Activated naive CD4-positive, alpha-beta T cell treated with anti-CD3 and anti-CD28 coated beads for 36 hours (primary cell): Measurements from ENCODE around the gene HEATR5B. TPM values are rescaled to one million over a fixed set of nuclear protein-coding genes. Genes with fewer than 3 reads are reported as not detected.
A peak's percentile ranks its signal among the peaks of the same experiment; 100 is the strongest.
"Not testable (repeated sequence)": the region's sequence is repeated elsewhere in the genome, so short reads cannot be mapped to it uniquely, and the experiment has no call there.

ENCODE experiments used
- CTCF ChIA-PET: fragments of 350-600 bp; sonication (Branson Sonifier 250); formaldehyde crosslinking; loops from one replicate; lab custom pipeline; 2021; ENCODE audit warnings: antibody characterized with exemption; lab: Charles Lee
- DNase-seq: peaks from one replicate; pipeline ENCODE4 v3.0.0-alpha.2; 2020
- H3K27ac Mint-ChIP-seq: one replicate; pipeline ENCODE4 v1.8.0; 2021; ENCODE audit warnings: mild to moderate bottlenecking, mixed read lengths
- H3K27me3 Mint-ChIP-seq: one replicate; pipeline ENCODE4 v1.8.0; 2021; ENCODE audit warnings: low read depth, mixed read lengths
- H3K36me3 Mint-ChIP-seq: one replicate; pipeline ENCODE4 v1.8.0; 2021; ENCODE audit warnings: low read depth, mixed read lengths
- H3K4me1 Mint-ChIP-seq: one replicate; pipeline ENCODE4 v1.8.0; 2021; ENCODE audit warnings: low read depth, mixed read lengths
- H3K4me3 Mint-ChIP-seq: one replicate; pipeline ENCODE4 v1.8.0; 2021; ENCODE audit warnings: mild to moderate bottlenecking, moderate library complexity, mixed read lengths
- H3K9me3 Mint-ChIP-seq: one replicate; pipeline ENCODE4 v1.8.0; 2021; ENCODE audit warnings: mixed read lengths
- intact Hi-C: fragments of 100-400 bp; cut with micrococcal nuclease; formaldehyde crosslinking; loops from one replicate; pipeline ENCODE4 v1.15.1; 2023
- total RNA-seq, 2 experiments: library from RNA; stranded (reverse); gene quantifications; one replicate each; pipeline ENCODE4 v1.2.3, GENCODE V29; 2021

Gene HEATR5B
- total RNA-seq, 2 experiments from 2014 or later = 15.5 to 15.8 TPM

GRCh38 chr2:37005118-37005868 is 78.9 kb downstream of the HEATR5B start:
- DNase-seq = peak; percentile 54
- Mint-ChIP-seq H3K27ac (peak overlapping the region; percentile 26), H3K9me3 (no peaks in the 10 kb centered on the region), H3K36me3 (peaks cover 4% of the 10 kb centered on the region), H3K27me3 (no peaks in the 10 kb centered on the region), H3K4me1 (peaks cover 10% of the 10 kb centered on the region), H3K4me3 (peak overlapping the region; percentile 23)
- intact Hi-C loops = loop anchor here (1.0 to 5.0 kb wide), 6 partner anchors 39 to 225 kb away; partner anchors contain the start of genes GPATCH11, HEATR5B and STRN
- CTCF ChIA-PET = interaction anchor here (0.6 to 3.4 kb wide), 3 partner anchors 202 to 226 kb away, joined by 3 to 18 read pairs (median 3); no protein-coding TSS in a partner anchor

GRCh38 chr2:37000988-37001556 is 83.1 kb downstream of the HEATR5B start:
- Mint-ChIP-seq H3K27me3 (no peaks in the 10 kb centered on the region), H3K27ac (no peak overlapping the region), H3K9me3 (no peaks in the 10 kb centered on the region), H3K4me1 (peaks cover 10% of the 10 kb centered on the region), H3K4me3 (no peak overlapping the region), H3K36me3 (peaks cover 9% of the 10 kb centered on the region)
- no peak for DNase-seq
- intact Hi-C loops = no loop called here
- CTCF ChIA-PET = interaction anchor here (0.9 kb wide), 1 partner anchor 12 kb away, joined by 3 read pairs; no protein-coding TSS in a partner anchor

- CTCF ChIA-PET = no interaction called here
- H3K4me3 Mint-ChIP-seq = no peak overlapping the region
- H3K4me1 Mint-ChIP-seq = peaks cover 7% of the 10 kb centered on the region
- H3K9me3 Mint-ChIP-seq = no peaks in the 10 kb centered on the region
- H3K27ac Mint-ChIP-seq = no peak overlapping the region
- no peak for DNase-seq
- H3K27me3 Mint-ChIP-seq = no peaks in the 10 kb centered on the region
- H3K36me3 Mint-ChIP-seq = peaks cover 9% of the 10 kb centered on the region
- intact Hi-C loops = no loop called here
Observed at GRCh38 chr2:37000318-37000717, 83.9 kb downstream of the HEATR5B start.

- DNase-seq, CTCF ChIA-PET, H3K9me3 Mint-ChIP-seq, H3K27ac Mint-ChIP-seq, H3K4me1 Mint-ChIP-seq, H3K27me3 Mint-ChIP-seq, H3K36me3 Mint-ChIP-seq, intact Hi-C loops, H3K4me3 Mint-ChIP-seq: not testable (repeated sequence)
Observed at GRCh38 chr2:36999416-36999815, 84.8 kb downstream of the HEATR5B start.

- CTCF ChIA-PET = no interaction called here
- Mint-ChIP-seq H3K36me3 (peaks cover 12% of the 10 kb centered on the region), H3K9me3 (no peaks in the 10 kb centered on the region)
Observed at GRCh38 chr2:36993841-36994620, 90.1 kb downstream of the HEATR5B start.

DNA sequence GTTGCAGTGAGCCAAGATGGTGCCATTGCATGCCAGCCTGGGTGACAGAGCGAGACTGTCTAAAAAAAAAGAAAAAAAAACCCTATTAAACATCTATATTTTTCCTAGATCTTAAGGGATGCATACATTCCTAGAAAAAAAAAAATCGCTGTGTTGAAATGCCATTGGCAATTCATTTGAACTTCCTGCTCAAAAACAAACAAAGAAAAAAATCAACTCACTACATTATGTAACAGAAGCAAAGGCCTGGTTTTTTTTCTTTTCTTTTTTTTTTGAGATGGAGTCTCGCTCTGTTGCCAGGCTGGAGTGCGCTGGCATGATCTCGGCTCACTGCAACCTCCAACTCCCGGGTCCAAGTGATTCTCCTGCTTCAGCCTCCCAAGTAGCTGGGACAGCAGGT is 96.2 kb downstream of the HEATR5B start:
- intact Hi-C loops = no loop called here
- Mint-ChIP-seq H3K4me1 (no peaks in the 10 kb centered on the region), H3K4me3 (no peak overlapping the region), H3K27ac (no peak overlapping the region), H3K9me3 (no peaks in the 10 kb centered on the region), H3K36me3 (peaks cover 8% of the 10 kb centered on the region), H3K27me3 (no peaks in the 10 kb centered on the region)
- DNase-seq = no peak
- CTCF ChIA-PET = interaction anchor here (0.7 kb wide), 1 partner anchor 288 kb away, joined by 4 read pairs; no protein-coding TSS in a partner anchor

More at GRCh38 chr2:36993841-36994620, 90.1 kb downstream of the HEATR5B start:
- intact Hi-C loops = no loop called here
- Mint-ChIP-seq H3K4me1 (no peaks in the 10 kb centered on the region), H3K27ac (no peak overlapping the region), H3K27me3 (no peaks in the 10 kb centered on the region), H3K4me3 (no peak overlapping the region)
- no peak for DNase-seq

DNA sequence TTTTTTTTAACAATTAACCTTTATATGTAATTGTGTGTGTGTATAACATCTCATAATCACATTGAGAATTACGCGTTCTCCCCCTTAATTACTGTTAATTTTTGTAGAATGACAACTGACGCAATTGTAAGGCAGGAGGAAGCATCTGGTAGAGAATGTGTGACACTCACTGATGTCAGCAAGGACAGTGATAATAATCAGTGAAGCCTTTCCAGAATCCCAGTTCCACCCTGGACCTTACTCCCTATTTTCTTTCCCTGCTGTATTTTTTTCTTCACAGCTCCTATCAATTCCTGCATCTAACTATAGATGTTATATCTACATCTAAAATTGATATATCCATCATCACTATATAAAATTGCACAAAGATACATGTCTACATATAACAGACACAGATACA is 101.7 kb downstream of the HEATR5B start:
- Mint-ChIP-seq H3K36me3 (peaks cover 9% of the 10 kb centered on the region), H3K9me3 (peaks cover 6% of the 10 kb centered on the region), H3K27ac (no peak overlapping the region)

DNA sequence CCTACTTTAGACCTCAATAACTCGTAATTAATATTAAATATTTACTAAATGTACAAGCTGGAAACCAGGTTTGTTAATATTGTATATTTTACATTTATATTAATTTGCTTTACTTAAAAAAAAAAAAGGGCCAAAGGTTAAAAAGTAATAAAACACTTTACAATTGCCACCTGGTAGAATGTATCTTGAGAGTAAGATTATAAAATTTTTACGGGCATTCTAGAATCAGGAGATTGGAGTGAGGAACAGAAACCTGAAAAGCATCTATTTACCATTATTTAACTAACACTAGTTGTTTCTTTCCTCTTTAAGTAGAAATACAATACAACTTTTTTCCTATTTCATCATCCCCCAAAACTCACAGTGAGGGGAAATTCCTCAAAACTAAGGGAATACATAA is 102.3 kb downstream of the HEATR5B start:
- no peak for DNase-seq
- Mint-ChIP-seq H3K4me3 (no peak overlapping the region), H3K27me3 (no peaks in the 10 kb centered on the region), H3K36me3 (peaks cover 9% of the 10 kb centered on the region), H3K4me1 (no peaks in the 10 kb centered on the region), H3K27ac (no peak overlapping the region), H3K9me3 (peaks cover 6% of the 10 kb centered on the region)
- intact Hi-C loops = no loop called here
- CTCF ChIA-PET = interaction anchor here (0.6 kb wide), 1 partner anchor 68 kb away, joined by 4 read pairs; no protein-coding TSS in a partner anchor

More for the DNA sequence above, 101.7 kb downstream of the HEATR5B start:
- Mint-ChIP-seq H3K27me3 (no peaks in the 10 kb centered on the region), H3K4me1 (no peaks in the 10 kb centered on the region), H3K4me3 (no peak overlapping the region)
- CTCF ChIA-PET = interaction anchor here (0.8 kb wide), 1 partner anchor 80 kb away, joined by 4 read pairs; no protein-coding TSS in a partner anchor
- intact Hi-C loops = no loop called here
- no peak for DNase-seq

DNA sequence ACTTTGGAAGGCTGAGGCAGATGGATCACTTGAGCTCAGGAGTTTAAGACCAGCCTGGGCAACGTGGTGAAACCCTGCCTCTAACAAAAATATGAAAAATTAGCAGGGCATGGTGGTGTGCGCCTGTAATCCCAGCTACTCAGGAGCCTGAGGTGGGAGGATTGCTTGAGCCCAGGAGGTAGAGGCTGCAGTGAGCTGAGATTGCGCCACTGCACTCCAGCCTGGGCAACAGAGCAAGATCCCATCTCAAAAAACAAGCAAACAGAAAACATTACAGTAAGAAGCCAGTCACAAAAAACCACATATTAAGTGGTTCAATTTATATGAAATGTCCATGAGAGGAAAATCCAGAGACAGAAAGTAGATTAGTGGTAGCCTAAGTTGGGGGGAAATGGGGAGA is 105.2 kb downstream of the HEATR5B start:
- not testable (repeated sequence) for H3K9me3 Mint-ChIP-seq

DNA sequence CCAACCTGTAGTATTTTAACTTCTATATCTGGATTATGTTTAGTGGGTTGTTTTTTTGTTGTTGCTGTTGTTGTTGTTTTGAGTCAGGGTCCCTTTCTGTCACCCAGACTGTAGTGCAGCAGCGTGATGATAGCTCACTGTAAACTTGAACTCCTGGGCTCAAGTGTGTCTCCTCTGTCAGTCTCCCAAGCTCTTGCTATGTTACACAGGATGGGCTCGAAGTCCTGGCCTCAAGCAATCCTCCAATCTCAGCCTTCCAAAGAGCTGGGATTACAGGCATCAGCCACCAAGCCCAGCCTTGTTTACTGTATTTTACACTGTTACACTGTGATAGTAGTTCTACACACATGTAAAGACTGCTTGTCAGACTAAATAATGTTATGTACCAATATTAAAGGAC is 108.1 kb downstream of the HEATR5B start:
- Mint-ChIP-seq H3K9me3 (peaks cover 6% of the 10 kb centered on the region), H3K36me3 (peaks cover 9% of the 10 kb centered on the region), H3K27me3 (no peaks in the 10 kb centered on the region), H3K27ac (no peak overlapping the region), H3K4me1 (no peaks in the 10 kb centered on the region), H3K4me3 (no peak overlapping the region)
- CTCF ChIA-PET = no interaction called here
- no peak for DNase-seq
- intact Hi-C loops = no loop called here

More for the DNA sequence above, 105.2 kb downstream of the HEATR5B start:
- DNase-seq, intact Hi-C loops, H3K4me1 Mint-ChIP-seq, H3K27ac Mint-ChIP-seq, H3K36me3 Mint-ChIP-seq, H3K27me3 Mint-ChIP-seq, CTCF ChIA-PET, H3K4me3 Mint-ChIP-seq: not testable (repeated sequence)

GRCh38 chr2:36975306-36975705 is 108.9 kb downstream of the HEATR5B start:
- CTCF ChIA-PET = interaction anchor here (0.9 kb wide), 1 partner anchor 197 kb away, joined by 3 read pairs; no protein-coding TSS in a partner anchor
- intact Hi-C loops = no loop called here
- Mint-ChIP-seq H3K36me3 (peaks cover 9% of the 10 kb centered on the region), H3K27ac (no peak overlapping the region), H3K27me3 (no peaks in the 10 kb centered on the region), H3K9me3 (peaks cover 6% of the 10 kb centered on the region), H3K4me3 (no peak overlapping the region), H3K4me1 (no peaks in the 10 kb centered on the region)
- no peak for DNase-seq

DNA sequence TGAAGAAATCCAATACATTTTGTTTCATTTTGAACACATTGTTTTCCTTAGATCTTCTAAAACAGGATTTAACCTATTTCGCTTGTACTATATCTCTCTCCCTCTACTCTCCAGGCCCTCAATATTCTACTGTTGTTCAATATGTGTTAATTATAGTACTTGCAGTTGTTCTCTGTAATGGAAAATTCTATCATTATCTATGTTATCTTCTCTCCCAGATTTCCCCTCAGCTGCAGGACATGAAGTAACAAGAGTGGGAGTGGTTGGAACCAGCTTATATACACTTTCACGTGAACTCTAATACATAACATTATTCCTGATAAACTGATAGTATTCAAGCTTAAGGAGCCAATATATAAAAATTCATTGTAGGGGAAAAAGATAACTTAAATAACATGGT is 110.9 kb downstream of the HEATR5B start:
- H3K4me3 Mint-ChIP-seq = no peak overlapping the region
- no peaks in the 10 kb centered on the region for H3K4me1 Mint-ChIP-seq
- no peak overlapping the region for H3K27ac Mint-ChIP-seq
- H3K36me3 Mint-ChIP-seq = peaks cover 4% of the 10 kb centered on the region
- peaks cover 3% of the 10 kb centered on the region for H3K9me3 Mint-ChIP-seq
- CTCF ChIA-PET = interaction anchor here (0.6 kb wide), 1 partner anchor 160 kb away, joined by 5 read pairs; no protein-coding TSS in a partner anchor
- DNase-seq = no peak
- no peaks in the 10 kb centered on the region for H3K27me3 Mint-ChIP-seq
- intact Hi-C loops = no loop called here
